ENCODE measurements around the gene ZSWIM6. TPM values are rescaled to one million over a fixed set of nuclear protein-coding genes. Genes with fewer than 3 reads are reported as not detected.

ZSWIM6 gene
- polyA plus RNA-seq, 1 donor: 18.0 TPM

DNA sequence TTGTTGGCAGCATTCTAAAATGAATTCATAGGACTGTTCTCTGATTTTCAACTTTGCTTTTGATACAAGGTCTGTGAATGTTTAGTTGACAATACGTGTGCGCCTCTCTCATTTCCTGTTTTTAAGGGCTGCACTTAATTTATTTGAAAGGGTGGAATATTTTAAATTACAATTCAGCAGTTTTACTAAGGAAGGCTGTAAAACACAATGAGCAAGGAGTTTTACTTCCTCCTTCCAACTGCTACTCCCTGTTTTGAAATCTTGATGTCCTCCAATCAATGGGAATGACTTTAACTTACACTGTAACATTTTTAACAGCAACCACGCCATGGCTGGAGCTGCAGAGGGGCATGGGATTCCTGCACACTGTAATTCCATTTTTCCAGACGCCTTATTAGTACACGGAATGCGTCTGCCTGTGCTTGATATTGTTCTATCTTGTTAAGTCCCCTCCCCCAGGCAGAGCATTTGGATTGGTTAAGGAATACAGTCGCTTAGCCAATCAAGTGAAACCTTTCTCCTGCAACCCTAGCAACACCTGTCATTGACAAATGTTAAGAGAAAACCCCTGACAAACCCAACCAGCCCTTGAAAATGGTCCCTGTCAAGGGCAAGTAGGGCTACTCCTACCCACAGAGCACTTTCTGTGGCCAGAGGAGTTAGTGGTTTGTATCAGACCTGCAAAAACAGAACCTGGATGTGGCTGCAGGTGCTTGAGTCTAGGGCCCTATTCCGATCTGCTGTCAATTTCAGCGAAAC is 12.5 kb upstream of the ZSWIM6 start:
- peak in 1 of 2 donors; percentile 64 for DNase-seq
- H3K4me3 ChIP-seq (ENCODE audit: low read length): no peak overlapping the region
- H3K27me3 ChIP-seq (ENCODE audit: control insufficient read depth, insufficient read depth, low read length): no peaks in the 10 kb centered on the region
- H3K4me1 ChIP-seq (ENCODE audit: control insufficient read depth, insufficient read depth, low read length): peaks cover 28% of the 10 kb centered on the region
- no CpG with 5 or more reads among the region's 9 CpGs for WGBS (ENCODE audit: insufficient coverage, low lambda C conversion rate)
- H3K9me3 ChIP-seq (ENCODE audit: control insufficient read depth, low read depth, low read length): no peaks in the 10 kb centered on the region
- H3K27ac ChIP-seq (ENCODE audit: low read length): peak overlapping the region; percentile 36
- H3K36me3 ChIP-seq (ENCODE audit: control insufficient read depth, insufficient read depth, low read length): no peaks in the 10 kb centered on the region

DNA sequence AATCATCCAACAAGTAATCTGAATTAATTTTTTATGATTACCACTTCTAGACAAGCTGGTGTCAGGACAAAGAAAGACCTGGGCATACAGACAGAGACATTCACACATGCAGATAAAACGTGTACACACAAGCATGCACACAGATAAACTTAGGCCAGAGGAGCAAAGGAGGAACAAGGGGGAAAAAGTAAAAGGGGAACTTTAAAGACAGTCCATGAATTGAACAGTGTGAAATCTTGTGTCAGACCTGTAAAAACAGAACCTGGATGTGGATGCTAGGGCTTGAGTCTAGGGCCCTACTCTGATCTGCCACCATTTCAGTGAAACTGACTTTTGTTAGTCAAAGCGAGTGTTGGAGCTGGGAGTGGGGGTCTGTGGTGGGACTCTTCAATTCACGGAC is 11.2 kb upstream of the ZSWIM6 start:
- no peak for DNase-seq
- peak overlapping the region; percentile 68 for H3K27ac ChIP-seq (ENCODE audit: low read length)
- peaks cover 28% of the 10 kb centered on the region for H3K4me1 ChIP-seq (ENCODE audit: control insufficient read depth, insufficient read depth, low read length)
- H3K9me3 ChIP-seq (ENCODE audit: control insufficient read depth, low read depth, low read length): no peaks in the 10 kb centered on the region
- H3K27me3 ChIP-seq (ENCODE audit: control insufficient read depth, insufficient read depth, low read length): no peaks in the 10 kb centered on the region
- no peak overlapping the region for H3K4me3 ChIP-seq (ENCODE audit: low read length)
- H3K36me3 ChIP-seq (ENCODE audit: control insufficient read depth, insufficient read depth, low read length): no peaks in the 10 kb centered on the region
- 100% methylated on average over 2 of the region's 3 CpGs for WGBS (ENCODE audit: insufficient coverage, low lambda C conversion rate)

DNA sequence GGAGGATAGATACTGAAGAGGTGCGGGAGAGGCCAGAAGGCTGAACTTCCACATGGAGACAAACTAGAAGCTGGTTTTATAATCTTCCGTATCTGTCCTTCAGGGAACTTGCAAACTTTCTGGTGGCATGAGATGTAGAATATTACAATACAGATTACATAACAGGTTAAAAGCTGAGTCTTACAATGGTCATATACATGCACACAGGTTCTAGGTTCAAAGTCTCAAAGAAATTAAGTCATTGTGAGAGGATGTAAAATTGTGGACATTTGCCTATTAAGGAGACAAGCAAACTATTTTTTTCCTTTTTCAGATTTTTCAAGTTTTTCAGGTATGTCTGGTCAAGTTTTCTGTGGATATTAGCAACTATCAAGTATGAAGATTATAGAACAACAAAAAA is 10.4 kb upstream of the ZSWIM6 start:
- H3K4me3 ChIP-seq (ENCODE audit: low read length): no peak overlapping the region
- H3K9me3 ChIP-seq (ENCODE audit: control insufficient read depth, low read depth, low read length): no peaks in the 10 kb centered on the region
- H3K27ac ChIP-seq (ENCODE audit: low read length): peak overlapping the region; percentile 68
- H3K36me3 ChIP-seq (ENCODE audit: control insufficient read depth, insufficient read depth, low read length): no peaks in the 10 kb centered on the region
- peaks cover 28% of the 10 kb centered on the region for H3K4me1 ChIP-seq (ENCODE audit: control insufficient read depth, insufficient read depth, low read length)
- no CpG with 5 or more reads among the region's 2 CpGs for WGBS (ENCODE audit: insufficient coverage, low lambda C conversion rate)
- peak; percentile 54 to 71 for DNase-seq
- no peaks in the 10 kb centered on the region for H3K27me3 ChIP-seq (ENCODE audit: control insufficient read depth, insufficient read depth, low read length)

DNA sequence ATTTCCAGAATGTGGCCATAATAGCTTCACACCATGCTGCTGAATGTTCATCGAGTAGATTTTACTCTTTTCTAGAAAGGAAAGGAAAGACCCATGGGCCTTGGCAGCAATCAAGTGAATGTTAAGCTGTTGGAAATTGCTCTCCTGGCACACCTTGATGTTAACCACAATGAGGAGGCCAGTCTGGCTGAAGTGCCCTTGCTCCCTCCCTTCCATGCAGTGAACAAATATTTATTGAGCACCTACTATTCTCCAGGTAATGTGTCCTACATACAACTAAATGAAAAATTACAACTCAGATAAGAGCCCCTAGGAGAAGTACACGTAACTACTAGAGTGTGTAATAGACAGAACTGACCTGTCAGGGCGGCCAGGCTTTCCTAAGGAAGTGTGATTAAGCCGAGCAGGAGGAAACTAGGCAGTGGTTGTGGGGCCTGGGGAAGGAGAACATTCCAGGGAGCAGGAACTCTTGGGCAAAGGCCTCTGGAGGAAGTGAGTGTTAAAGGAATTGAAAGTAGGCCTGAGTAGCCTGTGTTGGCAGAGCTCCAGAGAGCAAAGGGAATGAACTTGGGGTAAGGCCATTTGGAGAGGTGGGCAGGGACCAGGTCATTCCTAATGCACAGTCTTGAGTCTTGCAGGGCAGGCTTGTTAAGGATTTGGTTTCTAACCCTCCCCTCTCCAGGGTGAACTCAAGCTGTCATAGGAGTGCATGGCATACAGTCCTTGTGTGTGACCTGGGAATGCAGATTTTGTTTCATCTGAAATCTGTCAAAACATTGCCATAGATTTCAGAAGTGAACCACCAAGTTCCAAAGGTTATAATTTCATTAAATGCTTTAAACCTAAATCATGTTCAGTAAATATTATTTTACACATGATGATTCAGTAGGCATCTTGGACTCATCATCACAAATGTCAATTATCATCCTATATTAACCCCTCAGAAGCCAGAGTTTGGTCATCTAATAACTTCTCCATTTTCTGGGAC is 9.0 kb upstream of the ZSWIM6 start:
- Histone ChIP-seq H3K4me1 (ENCODE audit: control insufficient read depth, insufficient read depth, low read length) (peaks cover 28% of the 10 kb centered on the region), H3K4me3 (ENCODE audit: low read length) (no peak overlapping the region), H3K27ac (ENCODE audit: low read length) (peak overlapping the region; percentile 68), H3K9me3 (ENCODE audit: control insufficient read depth, low read depth, low read length) (no peaks in the 10 kb centered on the region), H3K36me3 (ENCODE audit: control insufficient read depth, insufficient read depth, low read length) (no peaks in the 10 kb centered on the region), H3K27me3 (ENCODE audit: control insufficient read depth, insufficient read depth, low read length) (no peaks in the 10 kb centered on the region)
- WGBS (ENCODE audit: insufficient coverage, low lambda C conversion rate): 17% methylated on average over 1 of the region's 4 CpGs
- DNase-seq: peak; percentile 82 to 91

DNA sequence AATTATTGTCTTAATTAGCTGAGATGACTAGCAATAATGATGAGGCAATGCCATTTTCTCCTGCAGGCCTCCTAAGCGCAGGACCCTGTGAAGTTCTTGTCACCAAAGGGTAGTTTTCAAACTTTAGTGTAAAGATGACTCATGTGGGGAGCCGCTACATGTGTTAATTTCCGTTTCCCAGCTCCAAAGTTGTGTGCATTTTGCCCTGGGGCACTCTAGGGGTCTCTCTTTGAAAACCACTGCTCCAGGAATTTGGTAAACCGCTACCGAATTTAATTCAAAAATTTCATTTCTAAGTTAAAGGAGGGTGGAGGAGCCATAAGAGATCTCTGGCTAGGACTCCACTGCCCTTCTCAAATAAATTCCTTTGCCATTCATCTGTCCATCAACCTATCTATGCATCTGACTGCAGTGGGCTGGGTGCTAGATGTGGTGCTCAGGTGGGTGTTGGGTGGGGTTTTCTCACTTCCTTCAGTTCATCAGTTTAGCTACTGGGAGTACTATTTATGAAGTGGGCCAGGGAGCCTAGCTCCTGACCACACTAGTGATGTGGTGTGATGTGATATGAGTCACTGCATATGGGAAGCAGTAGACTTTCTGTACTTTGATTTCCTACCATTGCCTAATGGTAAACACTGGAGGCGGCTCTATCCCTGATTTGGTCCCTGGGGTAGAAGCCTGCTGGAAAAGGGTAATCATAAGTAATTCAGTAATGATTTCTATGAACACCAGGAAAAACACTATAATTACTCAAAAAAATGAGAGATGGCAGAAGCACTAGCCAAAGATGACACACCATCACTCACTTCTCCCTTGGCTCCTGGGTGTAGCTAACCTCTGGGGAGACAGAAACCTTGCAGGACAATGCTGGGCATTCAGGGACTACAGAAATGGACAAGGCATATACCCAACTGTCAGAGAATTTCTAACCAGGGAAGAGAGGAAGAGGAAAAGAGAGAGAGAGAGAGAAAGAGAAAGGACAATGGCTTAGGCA is 4.0 kb upstream of the ZSWIM6 start:
- Histone ChIP-seq H3K4me3 (ENCODE audit: low read length) (no peak overlapping the region), H3K9me3 (ENCODE audit: control insufficient read depth, low read depth, low read length) (no peaks in the 10 kb centered on the region), H3K4me1 (ENCODE audit: control insufficient read depth, insufficient read depth, low read length) (peaks cover 13% of the 10 kb centered on the region), H3K27me3 (ENCODE audit: control insufficient read depth, insufficient read depth, low read length) (no peaks in the 10 kb centered on the region), H3K27ac (ENCODE audit: low read length) (no peak overlapping the region), H3K36me3 (ENCODE audit: control insufficient read depth, insufficient read depth, low read length) (no peaks in the 10 kb centered on the region)
- DNase-seq: peak; percentile 63 to 84
- WGBS (ENCODE audit: insufficient coverage, low lambda C conversion rate): 100% methylated on average over 1 of the region's 6 CpGs

DNA sequence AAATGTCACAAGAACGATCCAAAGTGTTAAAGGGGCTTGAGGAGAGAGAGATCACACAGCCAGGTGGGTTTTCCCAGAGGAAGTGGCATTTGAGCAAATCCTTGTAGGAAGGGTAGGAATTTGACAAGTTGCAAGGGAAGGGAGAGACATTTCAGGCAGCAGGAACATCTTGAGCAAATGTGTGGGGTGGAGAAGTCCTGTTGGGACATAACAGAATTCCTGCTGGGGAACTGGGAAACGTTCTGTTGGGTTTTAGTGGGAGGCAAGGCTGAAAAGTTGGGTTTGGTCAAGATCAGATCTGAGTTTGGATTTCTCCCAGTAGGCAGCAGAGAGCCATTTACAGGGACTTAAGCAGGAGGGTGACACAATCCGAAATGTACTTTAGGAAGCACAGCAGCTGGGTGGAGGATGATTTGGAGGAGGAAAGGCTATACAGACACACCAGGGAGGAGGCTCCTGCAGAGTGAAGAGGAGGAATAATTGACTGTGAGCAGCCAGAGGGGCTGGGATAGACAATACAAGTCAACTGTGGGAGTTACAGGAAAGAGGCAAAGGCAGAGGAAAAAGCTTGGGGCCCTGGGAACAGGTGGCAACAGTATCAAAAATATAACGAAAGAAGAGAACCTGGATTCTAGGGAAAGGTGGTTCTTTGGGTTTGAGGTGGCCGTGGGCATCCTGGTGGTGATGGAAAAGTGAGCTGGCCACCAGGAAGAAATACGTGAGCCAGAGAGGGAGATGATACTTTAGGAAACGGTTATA is 3.1 kb upstream of the ZSWIM6 start:
- 83% methylated on average over 4 of the region's 7 CpGs for WGBS (ENCODE audit: insufficient coverage, low lambda C conversion rate)
- Histone ChIP-seq H3K4me3 (ENCODE audit: low read length) (no peak overlapping the region), H3K27me3 (ENCODE audit: control insufficient read depth, insufficient read depth, low read length) (no peaks in the 10 kb centered on the region), H3K27ac (ENCODE audit: low read length) (no peak overlapping the region), H3K36me3 (ENCODE audit: control insufficient read depth, insufficient read depth, low read length) (no peaks in the 10 kb centered on the region), H3K4me1 (ENCODE audit: control insufficient read depth, insufficient read depth, low read length) (peaks cover 10% of the 10 kb centered on the region), H3K9me3 (ENCODE audit: control insufficient read depth, low read depth, low read length) (no peaks in the 10 kb centered on the region)
- no peak for DNase-seq

DNA sequence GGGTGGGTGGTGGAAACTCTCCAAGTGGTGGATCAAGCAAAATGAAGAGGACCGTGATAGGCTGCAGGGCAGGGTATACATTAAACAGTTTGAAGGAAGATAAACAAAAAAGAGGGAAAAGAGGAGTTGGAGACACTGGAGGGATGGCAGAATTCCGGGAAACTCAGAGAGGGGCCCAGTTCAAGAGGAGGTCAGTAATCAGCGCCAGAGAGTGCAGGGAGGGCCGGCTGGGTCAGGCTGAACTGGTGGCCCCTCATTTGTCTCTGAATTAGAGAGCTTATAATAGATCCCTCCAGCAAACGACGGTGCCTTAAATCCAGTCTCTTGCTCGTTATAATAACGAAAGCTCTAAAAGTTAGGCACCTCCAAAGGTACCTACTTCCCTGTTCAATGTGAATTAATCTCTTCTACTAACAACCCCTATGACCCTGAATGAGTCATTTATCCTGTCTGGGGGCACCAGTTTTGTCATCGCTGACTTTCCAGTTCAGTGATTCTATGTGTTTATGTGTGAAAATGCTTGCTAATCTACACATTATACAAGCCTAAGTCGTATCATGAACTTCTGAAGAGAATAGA is 2.4 kb upstream of the ZSWIM6 start:
- no peaks in the 10 kb centered on the region for H3K9me3 ChIP-seq (ENCODE audit: control insufficient read depth, low read depth, low read length)
- WGBS (ENCODE audit: insufficient coverage, low lambda C conversion rate): 64% methylated on average over 2 of the region's 10 CpGs
- H3K27ac ChIP-seq (ENCODE audit: low read length): peak overlapping the region; percentile 96
- H3K4me3 ChIP-seq (ENCODE audit: low read length): peak overlapping the region; percentile 85
- H3K27me3 ChIP-seq (ENCODE audit: control insufficient read depth, insufficient read depth, low read length): no peaks in the 10 kb centered on the region
- DNase-seq: peak in 1 of 2 donors; percentile 47
- no peaks in the 10 kb centered on the region for H3K36me3 ChIP-seq (ENCODE audit: control insufficient read depth, insufficient read depth, low read length)
- H3K4me1 ChIP-seq (ENCODE audit: control insufficient read depth, insufficient read depth, low read length): peaks cover 16% of the 10 kb centered on the region

DNA sequence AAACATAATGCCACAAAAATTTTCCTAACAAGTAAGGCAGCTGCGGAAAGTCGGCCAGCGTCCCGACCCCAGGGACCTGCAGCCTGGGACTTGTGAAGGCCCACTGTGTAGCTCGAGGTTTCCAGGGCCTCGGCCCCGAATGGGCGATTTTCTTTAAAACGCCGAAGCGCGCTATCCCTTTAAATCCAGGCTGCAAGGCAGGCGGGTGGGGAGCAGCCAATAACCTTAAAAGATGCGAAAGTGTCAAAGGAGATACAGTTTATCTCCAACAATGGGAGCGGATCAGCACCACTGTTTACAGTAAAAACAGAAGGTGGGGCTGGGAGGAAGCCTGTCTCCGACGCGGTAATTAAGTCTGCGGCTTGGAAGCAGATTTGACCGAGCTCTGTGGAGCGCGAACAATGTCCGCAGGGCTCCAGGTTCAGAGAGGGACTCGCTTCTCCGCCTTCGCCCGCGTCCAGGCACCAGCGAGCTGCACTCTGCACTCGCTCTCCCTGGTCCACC is 1.7 kb upstream of the ZSWIM6 start:
- H3K4me1 ChIP-seq (ENCODE audit: control insufficient read depth, insufficient read depth, low read length): peaks cover 16% of the 10 kb centered on the region
- H3K27me3 ChIP-seq (ENCODE audit: control insufficient read depth, insufficient read depth, low read length): no peaks in the 10 kb centered on the region
- WGBS (ENCODE audit: insufficient coverage, low lambda C conversion rate): no CpG with 5 or more reads among the region's 30 CpGs
- peak; percentile 36 to 85 for DNase-seq
- H3K9me3 ChIP-seq (ENCODE audit: control insufficient read depth, low read depth, low read length): no peaks in the 10 kb centered on the region
- H3K36me3 ChIP-seq (ENCODE audit: control insufficient read depth, insufficient read depth, low read length): no peaks in the 10 kb centered on the region
- peak overlapping the region; percentile 85 for H3K4me3 ChIP-seq (ENCODE audit: low read length)
- peak overlapping the region; percentile 96 for H3K27ac ChIP-seq (ENCODE audit: low read length)

DNA sequence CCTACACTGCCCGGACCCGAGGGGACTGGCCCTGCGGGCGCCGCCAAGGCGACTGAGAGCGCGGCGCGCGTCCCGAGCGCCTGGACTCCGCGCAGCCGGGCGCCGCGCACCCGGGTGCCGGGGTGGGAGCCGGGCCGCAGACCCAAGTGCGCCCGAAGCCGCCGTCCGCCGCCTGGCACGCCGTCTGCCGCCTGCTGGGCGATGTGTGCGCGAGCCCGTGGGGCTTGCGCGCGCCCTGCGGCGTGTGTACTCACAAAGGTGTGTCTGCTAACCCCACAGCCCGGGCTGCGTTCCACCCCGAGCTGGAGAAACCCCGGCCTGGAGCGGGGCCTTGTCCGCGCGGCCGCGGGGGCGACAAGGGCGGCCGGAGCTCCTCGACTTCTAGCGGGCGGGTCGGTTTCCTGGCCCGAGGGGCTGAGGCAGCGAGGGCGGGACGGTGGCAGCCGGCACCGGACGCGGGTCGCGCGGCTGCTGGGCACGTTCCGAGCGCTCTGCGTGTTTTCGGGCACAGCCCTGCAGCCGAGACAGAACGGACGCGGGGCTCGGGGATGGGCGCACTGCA is 1.1 kb upstream of the ZSWIM6 start:
- no peaks in the 10 kb centered on the region for H3K27me3 ChIP-seq (ENCODE audit: control insufficient read depth, insufficient read depth, low read length)
- DNase-seq: peak; percentile 84 to 91
- peaks cover 16% of the 10 kb centered on the region for H3K4me1 ChIP-seq (ENCODE audit: control insufficient read depth, insufficient read depth, low read length)
- no CpG with 5 or more reads among the region's 80 CpGs for WGBS (ENCODE audit: insufficient coverage, low lambda C conversion rate)
- H3K9me3 ChIP-seq (ENCODE audit: control insufficient read depth, low read depth, low read length): no peaks in the 10 kb centered on the region
- peak overlapping the region; percentile 85 for H3K4me3 ChIP-seq (ENCODE audit: low read length)
- H3K27ac ChIP-seq (ENCODE audit: low read length): peak overlapping the region; percentile 96
- H3K36me3 ChIP-seq (ENCODE audit: control insufficient read depth, insufficient read depth, low read length): peaks cover 1% of the 10 kb centered on the region
